ENCODE data around the gene PLAGL2.

Gene PLAGL2

GRCh38 chr20:32231245-32231644, 23.7 kb upstream of the PLAGL2 start:
- no peak for DNase-seq

- DNase-seq: no peak
Measured at GRCh38 chr20:32230707-32231106, 23.2 kb upstream of the PLAGL2 start.

GRCh38 chr20:32229251-32229747, 21.8 kb upstream of the PLAGL2 start:
- DNase-seq: no peak

- no peak for DNase-seq
Measured at GRCh38 chr20:32227744-32228688, 20.5 kb upstream of the PLAGL2 start.

GRCh38 chr20:32227306-32227705, 19.8 kb upstream of the PLAGL2 start:
- DNase-seq: no peak

GRCh38 chr20:32226391-32226790, 18.8 kb upstream of the PLAGL2 start:
- DNase-seq: no peak

GRCh38 chr20:32224463-32224862, 16.9 kb upstream of the PLAGL2 start:
- no peak for DNase-seq

GRCh38 chr20:32218156-32218900, 10.8 kb upstream of the PLAGL2 start:
- DNase-seq: no peak

GRCh38 chr20:32216179-32217142, 8.9 kb upstream of the PLAGL2 start:
- DNase-seq: no peak

GRCh38 chr20:32215729-32216128, 8.2 kb upstream of the PLAGL2 start:
- no peak for DNase-seq

GRCh38 chr20:32215147-32215546, 7.6 kb upstream of the PLAGL2 start:
- no peak for DNase-seq

GRCh38 chr20:32213870-32214269, 6.3 kb upstream of the PLAGL2 start:
- DNase-seq: no peak

GRCh38 chr20:32209850-32210605, 2.5 kb upstream of the PLAGL2 start:
- DNase-seq: no peak

GRCh38 chr20:32208499-32209154, 1.1 kb upstream of the PLAGL2 start:
- no peak for DNase-seq

GRCh38 chr20:32206760-32207625, 550 bp downstream of the PLAGL2 start:
- DNase-seq: peak in 1 of 2 donors; percentile 16

- peak in 1 of 2 donors; percentile 19 for DNase-seq
Measured at GRCh38 chr20:32205843-32206759, 1.4 kb downstream of the PLAGL2 start.

- no peak for DNase-seq
Measured at GRCh38 chr20:32205110-32205842, 2.3 kb downstream of the PLAGL2 start.
